Activated T-cell treated with anti-CD3 and anti-CD28 coated beads, Interleukin-2, amount 50 U/mL, for 1 hour (primary cell): ENCODE measurements around the gene WSCD2.
"Not testable (repeated sequence)": the region's sequence is repeated elsewhere in the genome, so short reads cannot be mapped to it uniquely, and the experiment has no call there.

Experiments
- DNase-seq: peaks from one replicate; pipeline ENCODE4 v3.0.0-alpha.2; 2020

Gene WSCD2

DNA sequence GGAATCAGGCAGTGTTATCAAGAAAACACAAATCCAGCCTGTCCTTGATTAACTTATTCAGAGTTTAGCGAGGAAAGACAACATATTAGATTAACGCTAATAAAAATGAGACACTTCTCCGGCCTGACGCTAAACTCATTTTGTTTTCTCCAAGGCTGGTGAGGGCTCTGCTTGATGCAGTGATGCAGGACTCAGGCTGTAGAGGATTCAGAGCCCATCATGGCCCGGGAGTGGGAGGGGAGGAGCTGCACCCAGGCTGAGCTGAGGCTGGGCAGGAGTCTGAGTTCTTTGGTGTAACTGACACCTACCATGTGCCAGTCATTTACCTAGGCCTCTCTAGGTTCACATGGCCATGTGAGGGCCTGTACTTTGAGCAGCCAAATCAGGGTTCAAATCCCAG is 70.0 kb downstream of the WSCD2 start:
- DNase-seq, result no peak

DNA sequence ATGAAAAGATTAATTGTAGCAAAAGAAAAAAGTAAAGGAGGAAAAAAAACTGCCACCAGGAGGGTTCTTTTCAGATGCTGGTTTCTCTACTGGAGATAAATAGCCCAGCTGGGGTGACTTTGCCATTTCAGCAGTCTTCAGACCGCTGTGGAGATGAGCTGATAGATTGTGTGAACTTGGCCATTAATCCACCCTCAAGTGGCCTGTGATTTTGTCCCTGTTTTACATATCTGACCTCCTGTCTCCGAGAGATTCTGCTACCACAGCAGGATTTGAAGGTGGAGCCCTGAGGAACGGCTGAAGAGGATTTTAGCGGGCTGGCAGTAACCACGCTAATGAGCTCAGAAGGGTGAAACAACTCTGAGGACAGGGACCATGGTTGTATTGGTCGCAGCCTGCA is 72.7 kb downstream of the WSCD2 start:
- no peak for DNase-seq

DNA sequence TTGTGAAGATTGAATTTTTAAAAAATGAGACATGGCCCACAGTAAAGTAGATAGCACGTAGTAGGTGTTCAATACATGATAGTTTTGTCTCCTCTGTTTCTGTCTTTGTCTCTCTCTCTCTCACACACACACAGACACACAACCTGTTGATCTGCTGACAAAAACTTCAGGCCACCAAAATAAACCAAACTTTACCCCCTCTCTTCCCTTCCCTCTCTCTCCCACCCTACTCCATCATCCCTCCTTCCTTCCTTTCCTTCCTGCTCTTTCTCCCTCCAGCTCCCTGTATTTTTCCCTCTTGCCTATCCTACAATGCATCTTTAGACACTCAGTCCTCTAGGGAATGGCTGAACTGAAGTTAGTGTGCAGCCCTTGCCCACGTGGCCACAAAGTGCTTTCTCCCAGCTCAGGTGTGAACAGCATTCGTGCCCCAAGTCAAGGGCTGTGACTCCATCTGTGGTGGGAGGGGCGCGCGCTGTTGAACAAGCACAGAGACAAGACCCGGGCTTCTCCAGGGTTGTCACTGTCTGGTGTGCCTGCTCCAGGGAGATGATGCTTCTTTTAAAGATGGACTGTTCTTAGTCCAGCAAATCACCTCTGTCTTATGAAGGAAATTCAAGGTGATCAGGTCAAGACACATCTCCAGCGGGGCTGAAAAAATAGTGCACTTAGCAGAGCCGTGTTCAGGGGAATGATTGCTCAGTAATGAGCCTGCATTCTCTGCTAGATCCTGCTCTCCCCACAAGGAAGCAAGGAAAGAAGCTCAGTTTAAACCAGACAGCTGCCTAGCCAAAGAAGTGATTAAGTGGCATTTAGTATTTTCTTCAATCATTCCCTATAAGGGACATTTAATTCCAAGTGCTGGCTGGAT is 75.3 kb downstream of the WSCD2 start:
- no peak for DNase-seq

DNA sequence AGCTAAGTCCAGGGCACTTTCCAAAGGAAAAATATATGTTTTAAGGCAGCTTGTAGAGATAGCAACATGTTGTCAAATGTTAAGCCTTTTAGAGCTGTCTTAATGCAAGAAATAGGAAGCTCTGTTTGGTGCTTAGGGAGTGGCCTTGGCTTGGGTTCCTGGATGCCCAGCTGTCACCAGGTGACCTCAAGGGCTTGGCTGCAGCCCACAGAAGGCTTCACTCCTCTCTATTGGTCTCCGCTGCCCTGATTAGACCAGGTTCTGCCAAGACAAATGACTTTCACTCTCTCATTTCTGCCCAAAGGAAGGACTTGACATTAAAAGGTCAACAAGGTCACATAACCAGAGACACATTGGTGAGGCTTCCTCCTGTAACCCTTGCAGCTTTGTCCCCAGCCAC is 76.8 kb downstream of the WSCD2 start:
- no peak for DNase-seq

DNA sequence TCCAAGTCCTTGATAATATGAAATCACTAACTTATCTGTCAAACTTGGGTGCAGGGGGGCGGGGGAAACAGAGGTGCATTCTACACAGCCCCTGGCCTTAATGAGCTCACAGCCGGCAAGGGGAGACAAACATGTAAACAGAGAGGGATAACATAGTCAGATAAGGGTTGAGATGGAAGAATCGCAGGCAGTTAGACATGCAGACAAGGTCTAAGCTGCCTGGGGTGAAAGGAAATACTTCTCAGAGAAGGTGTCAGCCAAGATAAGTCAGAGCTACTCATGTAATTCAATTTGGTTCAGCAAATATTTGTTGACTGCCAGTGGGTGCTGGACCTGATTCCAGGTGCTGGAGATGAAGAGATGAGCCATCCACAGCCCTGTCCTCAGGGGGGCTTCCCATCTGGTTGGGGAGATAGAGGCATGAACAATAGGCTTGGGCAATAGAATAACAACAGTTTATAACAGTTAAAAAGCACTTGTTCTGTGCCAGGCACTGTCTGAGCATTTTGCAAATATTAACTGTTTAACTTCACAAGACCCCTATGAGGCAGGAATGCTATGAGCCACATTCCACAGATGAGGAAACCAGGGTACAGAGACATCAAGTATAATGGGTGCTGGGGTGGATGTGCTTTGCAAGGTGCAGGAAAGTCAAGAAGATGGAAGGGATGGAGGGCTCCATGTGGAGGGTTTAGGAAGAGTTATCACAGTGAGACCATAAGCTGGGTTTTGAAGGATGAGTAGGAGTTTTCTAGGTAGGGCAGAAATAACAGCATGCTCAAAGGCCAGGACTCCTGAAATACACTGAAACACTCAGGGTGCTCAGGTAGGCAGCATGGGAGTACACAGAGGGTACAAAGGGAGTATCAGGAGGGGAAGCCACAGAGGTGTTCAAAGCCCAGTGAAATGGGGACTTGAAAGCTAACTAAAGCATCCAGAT is 79.0 kb downstream of the WSCD2 start:
- no peak for DNase-seq

DNA sequence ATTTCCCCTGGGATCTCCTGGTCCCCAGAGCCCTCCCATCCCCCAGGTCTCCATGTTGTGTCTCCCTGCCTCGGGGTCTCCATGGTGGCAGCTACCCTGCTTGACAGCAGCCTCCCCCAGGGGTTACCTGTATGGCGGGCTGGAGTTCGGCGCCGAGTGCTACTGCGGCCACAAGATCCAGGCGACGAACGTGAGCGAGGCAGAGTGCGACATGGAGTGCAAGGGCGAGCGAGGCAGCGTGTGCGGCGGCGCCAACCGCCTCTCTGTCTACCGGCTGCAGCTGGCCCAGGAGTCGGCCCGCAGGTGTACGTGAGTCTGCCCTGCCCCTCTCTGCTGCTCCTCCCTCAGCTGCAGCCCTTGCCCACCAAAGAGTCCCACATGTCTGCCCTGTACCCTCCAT is 80.9 kb downstream of the WSCD2 start:
- no peak for DNase-seq

DNA sequence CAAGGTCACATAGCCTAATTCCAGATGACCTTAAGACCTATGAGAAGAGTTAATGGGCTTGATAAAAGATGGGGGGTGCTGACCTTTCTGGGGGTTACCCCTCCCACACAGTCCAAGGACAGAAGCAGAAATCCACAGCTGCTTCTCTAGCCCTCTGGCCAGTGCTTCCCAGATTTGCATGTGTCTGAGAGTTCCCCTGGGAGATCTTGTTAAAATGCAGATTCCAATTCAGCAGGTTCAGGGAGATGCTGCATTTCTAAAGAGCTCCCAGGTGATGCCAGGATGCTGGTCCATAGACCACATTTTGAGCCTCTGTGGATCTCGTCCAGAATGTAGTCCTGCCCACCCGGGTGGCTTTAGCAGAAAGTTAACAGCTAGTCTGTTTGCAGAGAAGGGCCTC is 82.1 kb downstream of the WSCD2 start:
- no peak for DNase-seq

DNA sequence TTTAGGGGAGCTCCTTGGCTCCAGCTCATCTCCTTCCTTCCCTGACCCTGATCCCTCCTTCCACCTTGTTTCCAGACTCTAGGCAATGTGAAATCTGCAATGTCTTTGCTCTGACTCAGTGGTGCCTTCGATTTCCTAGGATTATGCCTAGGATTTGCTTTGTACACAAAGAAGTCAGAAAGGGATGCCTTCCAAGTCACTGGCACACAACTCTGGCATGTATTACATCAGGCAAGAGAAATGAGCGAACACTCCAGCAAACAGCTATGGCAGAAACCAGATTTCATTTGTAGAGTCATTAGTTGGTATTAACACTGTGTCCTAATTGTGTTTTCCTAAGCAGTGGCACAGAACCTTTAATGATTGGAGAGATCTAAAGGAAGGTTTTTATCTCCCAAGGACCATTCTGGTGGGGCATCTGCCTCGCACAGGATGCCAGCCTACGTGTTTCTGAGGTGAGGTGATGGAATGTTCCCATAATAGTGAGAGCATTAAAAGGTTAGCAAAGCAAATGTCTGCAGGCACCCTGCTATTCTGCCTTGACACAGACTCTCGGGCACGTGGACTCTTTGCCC is 84.9 kb downstream of the WSCD2 start:
- no peak for DNase-seq

DNA sequence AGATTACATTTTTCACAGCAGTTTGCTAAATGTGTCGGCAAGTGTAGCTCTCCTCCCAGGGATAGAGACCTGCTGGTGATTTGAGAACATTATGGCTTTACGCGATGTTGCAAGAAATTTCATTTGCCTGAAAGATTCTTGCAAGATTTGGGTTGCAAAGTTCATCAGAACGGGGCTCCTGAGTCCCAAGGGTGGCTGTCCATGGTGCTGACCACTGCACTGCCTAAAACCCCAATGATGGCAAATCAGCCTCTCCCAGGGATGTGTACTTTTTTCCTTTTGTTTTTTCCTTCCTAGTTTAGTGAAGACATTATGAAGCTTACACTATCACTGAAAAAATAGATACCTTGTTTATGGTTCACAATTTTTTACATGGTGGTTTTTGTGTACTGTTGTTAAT is 85.4 kb downstream of the WSCD2 start:
- DNase-seq, result no peak

DNA sequence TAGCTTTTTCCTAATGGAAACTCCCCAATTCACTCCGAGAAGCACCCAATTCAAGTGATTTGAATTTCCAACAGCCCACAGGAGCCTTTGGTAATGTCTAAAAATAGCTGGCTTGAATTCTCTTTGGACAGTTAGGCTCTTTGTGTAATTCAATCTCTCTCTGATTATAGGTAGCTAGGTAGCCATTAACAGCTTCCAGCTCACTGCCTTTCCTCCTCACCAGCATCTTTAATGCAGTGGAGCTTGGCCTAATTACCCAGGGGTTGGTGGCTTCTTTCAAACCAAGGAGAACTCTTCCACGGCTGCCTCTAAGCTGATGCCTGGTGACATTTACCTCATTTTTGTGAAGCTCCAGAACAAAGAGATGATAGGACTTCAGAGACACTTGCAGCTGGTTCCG is 86.4 kb downstream of the WSCD2 start:
- DNase-seq, result no peak

DNA sequence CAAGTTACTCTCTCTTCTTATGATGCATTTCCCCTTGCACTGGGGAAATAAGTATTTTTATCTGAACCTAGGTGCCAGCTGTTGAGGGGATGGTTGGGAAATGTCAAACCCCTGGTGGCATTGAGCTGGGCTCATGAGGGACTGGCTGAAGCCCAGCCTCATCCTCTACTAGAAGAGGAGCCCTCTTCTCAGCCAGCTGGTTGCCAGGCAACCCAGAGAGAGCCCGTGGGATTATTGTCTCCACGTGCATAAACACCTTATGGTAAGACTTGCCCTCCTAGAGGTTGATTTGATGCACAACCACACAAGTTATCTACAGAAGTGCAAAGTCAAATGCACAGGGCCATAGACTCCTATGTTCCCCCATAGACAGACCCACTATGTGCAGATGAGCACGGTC is 89.8 kb downstream of the WSCD2 start:
- DNase-seq, result no peak

DNA sequence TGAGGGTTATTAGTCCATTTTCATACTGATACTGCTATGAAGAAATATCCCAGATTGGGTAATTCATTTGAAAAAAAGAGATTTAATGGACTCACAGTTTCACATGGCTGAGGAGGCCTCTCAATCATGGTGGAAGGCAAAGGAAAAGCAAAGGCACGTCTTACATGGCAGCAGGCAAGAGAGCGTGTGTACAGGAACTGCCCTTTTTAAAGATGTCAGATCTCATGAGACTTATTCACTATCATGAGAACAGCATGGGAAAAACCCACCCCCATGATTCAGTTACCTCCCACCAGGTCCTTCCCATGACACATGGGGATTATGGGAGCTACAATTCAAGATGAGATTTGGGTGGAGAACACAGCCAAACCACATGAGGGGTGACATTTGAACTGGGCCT is 96.0 kb downstream of the WSCD2 start:
- not testable (repeated sequence) for DNase-seq

DNA sequence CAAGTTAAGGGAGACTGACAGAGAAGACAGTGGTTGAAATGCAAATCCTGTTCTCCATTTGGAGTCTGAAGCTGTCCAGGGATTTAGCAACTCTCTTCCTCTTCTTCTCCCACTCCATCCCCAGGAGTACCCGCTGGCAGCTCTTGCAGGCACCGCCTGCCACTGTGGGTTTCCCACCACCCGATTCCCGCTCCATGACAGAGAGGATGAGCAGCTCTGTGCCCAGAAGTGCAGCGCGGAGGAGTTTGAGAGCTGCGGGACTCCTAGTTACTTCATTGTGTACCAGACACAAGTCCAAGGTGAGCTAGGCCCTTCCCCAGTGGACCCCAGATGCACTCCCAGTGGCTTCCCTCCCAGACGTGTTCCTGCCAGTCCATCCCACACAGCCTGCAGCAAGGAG is 97.8 kb downstream of the WSCD2 start:
- no peak for DNase-seq

DNA sequence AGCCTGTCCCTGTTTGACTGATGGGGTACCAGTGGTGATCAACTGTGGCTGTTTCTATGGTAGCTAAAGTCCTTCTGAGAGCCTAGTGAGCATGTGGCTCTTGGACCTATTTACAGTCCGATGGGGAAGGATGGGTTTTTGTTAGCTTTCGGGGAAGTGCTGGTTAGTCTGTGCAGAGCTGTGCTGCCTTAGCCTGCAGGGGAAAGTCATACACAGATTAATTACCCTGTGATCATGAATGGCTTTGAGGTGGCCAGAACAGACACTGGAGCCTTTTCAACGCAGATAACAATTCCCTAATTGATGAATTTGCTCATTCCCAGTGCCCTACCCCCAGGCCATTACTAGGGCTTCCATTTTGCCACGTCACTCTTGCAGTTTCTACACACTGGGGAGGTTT is 99.7 kb downstream of the WSCD2 start:
- DNase-seq, result no peak

DNA sequence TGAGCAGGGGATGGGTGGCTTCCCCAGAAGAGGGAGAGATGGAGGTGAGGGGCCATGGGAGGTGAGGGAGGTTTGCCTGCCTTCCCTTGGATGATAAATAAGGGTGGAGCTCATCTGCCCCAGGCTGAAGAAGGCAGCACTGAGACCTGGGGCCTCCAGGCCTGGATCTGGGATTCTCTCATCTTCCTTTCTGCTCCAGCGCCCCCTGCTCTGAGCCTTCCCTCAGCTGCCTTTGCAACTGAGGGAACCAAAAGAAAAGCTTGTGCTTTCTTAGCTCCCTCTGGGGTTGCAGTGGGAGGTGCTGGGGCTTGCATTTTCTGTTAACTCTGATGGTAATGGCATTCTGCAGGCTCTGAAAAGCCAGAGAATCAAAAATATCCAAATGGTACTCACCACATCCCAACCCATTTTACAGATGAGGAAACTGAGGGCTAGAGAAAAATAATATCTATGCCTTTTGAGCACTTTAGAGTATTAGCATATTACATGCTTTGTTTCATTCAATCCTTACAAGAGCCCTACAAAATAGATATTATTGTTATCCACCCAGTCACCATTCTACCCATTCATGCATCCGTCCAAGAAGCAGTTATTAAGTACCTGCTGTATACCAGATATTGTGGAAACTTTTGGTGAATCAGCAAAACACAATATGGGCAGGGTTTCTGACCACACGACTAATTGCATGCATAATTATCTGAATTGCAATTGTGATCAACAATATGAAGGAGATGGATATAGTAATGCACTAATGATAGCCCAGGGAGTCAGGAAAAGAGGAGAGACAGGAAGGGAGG is 102.2 kb downstream of the WSCD2 start:
- DNase-seq, result no peak

DNA sequence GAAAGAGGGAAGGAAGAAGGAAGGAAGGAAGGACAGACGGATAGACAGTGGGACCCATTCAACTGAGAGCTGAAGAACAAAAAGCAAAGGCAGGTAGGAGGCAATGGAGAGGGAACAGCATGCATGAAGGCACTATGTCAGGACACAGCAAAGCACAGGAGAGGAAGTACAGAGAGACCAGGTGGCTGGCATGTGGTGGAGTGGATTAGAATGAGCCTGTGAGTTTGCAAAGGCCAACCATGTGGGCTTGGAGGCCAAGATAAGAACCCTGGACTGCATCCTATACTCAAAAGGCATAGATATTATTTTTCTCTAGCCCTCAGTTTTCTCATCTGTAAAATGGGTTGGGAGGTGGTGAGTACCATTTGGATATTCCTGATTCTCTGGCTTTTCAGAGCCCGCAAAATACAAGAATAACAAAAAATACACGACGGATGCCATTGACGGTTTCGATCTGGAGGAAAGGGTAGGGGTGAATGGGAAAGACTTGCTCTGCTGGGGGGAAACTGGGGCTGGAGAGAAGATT is 102.9 kb downstream of the WSCD2 start:
- no peak for DNase-seq

DNA sequence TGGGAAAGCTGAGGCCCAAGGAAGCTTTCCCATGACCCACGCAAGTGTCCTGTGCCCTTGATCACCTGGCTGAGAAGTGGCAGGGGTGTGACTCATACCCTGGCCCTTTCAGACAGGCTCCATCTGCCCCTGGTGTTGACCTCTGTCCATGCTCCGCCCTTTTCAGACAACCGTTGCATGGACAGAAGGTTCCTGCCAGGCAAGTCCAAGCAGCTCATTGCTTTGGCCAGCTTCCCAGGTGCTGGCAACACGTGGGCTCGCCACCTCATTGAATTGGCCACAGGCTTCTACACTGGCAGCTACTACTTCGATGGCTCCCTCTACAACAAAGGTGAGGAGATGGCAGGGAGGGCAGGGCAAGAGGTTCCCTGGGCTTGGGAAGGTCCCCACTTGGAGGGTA is 103.5 kb downstream of the WSCD2 start:
- DNase-seq, result no peak

DNA sequence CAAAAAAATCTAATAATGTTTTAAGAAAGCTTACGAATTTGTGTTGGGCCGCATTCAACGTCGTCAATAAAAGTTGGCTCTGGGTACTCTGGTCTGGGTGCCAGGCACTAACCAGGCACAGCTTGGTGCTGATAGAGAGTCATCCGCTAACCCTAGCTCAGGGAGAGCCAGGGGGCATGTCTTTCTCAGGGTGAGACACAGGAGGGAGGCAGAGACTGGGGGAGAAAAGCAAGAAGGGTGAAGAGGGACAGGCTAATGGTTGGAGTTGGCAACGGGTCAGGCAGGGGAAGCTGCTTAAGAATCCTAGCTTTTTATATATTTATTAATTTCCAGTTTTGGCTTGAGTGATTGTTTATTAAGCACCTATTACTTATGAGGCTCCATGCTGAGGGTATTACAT is 105.1 kb downstream of the WSCD2 start:
- no peak for DNase-seq

DNA sequence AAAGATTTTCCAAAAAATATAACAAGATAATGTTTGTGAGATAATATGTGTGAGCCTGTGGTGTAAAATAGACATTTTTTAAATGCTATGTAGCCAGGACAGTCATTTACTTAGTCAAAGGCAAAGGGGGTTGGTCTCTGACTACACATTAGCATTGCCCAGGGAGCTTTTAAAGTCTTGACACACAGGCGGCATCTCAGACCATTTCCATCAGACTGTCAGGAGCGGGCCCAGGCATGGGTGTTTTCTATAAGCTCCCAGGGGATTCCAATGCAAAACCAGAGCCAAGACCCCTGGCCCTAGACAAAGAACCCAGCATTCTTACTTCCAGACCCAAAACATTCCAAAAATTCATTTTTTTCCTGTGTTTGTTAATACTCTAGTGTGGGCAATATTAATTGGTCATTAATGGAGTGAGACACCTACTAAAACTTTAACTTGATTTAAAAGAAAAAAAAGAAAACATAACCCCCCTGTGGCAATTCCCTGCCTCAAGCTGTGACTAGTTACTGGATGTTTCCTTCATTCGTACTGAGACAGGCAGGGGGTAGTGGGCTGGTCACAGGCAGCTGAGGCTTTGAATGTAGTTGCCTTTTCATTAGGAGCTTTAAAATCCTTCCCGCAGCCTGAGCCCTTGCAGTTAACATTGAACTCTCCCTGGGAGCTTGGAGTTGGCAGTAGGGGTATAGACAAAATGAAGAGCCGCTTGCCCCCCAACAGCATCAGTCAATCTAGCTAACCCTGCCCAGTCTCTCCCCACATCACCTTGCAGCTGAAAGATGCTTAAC is 106.3 kb downstream of the WSCD2 start:
- no peak for DNase-seq

DNA sequence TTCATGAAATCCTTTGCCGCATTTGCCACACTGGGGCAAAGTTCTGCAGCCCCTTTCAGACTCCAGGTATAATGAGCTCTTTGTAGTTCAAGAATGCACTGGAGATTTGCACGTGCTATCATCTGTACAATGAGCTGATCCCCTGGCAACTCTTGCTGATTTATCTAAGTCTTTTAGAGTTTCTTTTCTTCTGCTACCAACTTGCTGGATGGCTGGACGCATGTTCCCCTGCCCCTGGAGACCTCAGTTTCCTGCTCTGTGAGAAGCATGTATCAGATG is 106.8 kb downstream of the WSCD2 start:
- no peak for DNase-seq

DNA sequence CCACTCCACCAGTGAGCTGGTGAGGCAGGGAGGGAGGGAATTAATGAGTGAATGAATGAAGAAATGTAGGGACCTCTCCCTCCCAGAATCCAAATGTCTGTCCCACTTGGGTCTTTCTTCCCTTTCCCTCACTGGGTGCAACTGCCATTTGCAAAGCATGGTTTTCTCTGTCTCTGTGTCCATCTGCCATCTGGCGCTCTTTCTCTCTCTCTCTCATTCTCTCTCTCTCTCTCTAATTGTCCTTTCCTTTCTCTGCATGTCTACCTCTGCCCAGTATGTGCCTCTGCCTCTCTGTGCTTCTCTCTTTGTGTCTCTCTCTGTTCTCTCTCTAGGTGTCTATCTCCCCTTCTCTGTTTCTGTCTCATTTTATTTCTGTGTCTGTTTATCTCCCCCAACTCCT is 107.3 kb downstream of the WSCD2 start:
- DNase-seq, result no peak

DNA sequence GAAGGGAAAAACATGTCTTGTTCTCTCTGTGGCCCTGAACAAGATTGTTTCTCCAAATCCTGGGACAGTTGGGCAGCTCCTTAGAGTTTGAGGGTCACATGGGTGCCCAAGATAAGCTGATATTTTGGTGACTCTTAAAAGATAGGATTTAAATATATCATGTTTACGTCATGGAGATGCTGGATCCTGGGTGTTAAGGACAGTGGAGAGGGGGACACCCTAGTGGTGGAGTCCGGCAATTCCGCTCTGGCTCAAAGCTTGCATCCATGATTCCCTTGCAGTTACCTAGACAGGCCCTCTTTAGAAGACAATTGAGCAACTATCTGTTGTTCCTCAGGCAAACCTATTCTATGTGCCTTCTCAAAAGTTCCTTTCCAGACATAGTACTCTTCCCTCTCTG is 108.2 kb downstream of the WSCD2 start:
- DNase-seq, result no peak
